ENCODE measurements around the gene ARNT2.

The ARNT2 gene

DNA sequence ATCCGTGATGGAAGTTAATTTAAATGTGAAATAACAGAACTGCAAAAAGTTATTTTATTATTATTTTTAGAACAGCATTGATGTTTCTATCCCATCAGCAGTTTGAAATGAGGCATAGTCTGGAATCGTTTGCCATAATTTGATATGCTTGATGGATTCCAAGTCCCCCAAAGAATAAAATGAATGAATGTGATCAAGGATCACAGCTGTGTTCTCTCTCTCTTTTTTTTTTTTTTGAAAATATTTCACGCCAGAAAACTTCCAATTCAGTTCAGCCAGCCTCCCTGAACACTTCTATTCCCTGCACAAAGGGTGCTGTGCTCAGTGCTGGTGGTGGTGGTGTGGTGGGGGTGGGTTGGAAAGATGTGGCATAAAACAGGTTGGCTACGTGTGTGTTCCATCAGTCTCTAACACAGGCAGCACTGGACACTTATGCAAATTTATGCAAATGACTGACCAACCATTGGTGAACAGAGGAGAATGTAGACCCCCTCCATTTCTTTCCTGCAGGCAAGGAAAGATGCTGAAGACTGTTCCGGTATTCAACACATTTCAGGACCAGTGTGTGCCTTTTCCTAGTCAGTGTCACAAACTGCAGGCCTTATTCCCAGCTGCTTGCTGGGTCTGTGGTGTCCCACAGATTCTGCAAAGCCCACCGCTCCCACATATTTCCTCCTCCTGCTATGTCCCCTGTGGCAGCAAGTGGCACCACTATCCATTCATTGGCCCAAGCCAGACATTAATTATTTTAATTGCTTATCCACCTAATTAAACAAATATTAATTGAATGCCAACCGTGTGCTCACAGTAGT is 10.6 kb downstream of the ARNT2 start:
- no peak for DNase-seq

DNA sequence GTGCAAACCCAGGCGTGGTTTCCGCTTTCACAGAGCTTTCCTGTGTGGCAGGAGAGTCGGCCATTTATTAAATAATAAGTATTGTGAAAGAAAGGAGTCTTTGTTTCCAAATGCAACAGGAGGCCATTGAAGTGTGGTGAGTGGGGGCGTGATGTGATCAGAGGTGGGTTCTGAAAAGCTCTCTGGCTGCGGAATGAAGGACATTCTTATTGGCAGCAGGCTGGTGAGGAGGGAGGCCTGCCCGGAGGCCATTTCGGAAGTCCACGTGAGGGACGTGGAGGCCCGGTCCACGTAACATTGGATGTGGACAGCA is 11.1 kb downstream of the ARNT2 start:
- no peak for DNase-seq

DNA sequence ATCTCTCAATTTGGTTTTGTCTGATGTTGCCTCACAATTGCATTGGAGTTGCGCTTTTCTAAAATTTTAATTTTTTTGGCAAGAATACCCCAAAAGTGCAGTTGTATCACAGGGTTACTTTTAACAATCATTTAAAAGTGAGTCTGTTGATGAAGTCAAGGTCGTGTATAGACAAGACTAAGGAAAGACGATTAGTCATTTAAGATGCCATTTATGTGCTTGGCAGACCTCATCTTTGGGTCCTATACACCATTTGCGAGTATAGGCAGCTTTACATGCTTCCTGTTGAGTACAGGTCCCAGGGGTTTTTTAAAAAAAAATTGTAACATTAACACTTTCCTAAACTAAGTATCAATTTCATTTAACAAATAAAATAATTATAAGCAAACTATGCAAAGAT is 12.5 kb downstream of the ARNT2 start:
- no peak for DNase-seq

DNA sequence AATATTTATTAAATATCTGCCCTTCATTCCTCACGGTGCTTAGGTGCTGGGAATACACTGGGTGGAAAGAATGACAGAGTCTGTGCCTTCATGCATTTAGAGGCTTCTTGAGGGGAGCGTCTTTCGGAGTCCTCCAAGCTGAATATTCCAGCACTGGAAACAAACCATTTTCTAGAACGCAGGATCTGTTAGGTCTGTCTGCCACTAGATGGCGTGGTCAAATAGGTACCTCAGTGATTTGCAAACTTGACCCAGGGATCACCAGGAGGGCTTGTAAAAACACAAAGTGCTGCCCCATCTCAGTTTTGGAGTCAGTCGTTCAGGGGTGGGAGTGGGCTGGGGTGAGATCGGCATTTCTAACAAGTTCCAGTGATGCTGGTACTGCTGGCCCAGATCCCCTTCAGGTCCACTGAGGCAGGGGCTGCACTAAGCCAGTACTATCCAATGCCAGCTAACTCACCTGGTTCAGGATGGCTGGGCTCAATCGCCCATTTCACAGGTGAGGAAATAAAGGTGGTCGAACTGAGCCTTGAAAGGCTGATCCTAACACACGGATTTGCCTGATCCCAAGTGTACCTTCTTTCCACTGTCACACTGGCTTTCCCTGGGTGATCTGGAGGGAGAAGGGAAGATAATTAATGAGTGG is 14.8 kb downstream of the ARNT2 start:
- peak; percentile 19 for DNase-seq

DNA sequence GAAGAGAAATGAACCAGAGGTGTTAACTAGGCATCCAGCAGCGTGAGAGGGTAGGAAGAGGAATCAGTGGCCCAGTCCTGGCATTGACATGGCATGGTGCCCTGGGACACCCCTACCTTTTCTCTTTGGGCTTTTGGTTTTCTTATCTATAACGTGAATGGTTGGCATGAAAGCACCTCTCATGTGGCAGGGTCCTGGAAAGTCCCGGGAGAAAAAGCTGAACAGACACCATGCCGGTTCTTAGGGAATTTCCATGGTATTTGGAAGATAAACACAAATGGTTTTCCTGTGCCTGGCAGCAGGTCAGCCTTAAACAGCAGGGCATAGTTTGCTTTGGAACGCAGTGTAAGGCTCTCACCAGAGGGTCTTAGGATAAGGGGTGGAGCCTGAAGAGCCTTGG is 15.4 kb downstream of the ARNT2 start:
- DNase-seq = no peak

DNA sequence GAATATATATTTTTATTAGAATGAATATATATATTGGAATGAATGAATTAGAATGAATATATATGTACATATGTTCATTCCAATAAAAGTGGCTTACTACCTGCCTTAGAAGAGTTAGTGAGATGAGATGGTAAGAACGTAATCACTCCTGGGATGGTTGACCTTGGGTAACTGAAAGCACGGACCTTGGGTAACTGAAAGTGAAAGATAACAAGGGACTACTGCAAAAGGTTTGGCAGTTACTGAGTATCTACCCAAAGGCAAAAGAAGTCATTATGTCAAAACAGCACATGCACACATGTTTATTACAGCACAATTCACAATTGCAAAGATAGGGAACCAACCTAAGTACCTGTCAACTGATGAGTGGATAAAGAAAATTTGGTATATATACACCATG is 16.5 kb downstream of the ARNT2 start:
- DNase-seq = no peak

DNA sequence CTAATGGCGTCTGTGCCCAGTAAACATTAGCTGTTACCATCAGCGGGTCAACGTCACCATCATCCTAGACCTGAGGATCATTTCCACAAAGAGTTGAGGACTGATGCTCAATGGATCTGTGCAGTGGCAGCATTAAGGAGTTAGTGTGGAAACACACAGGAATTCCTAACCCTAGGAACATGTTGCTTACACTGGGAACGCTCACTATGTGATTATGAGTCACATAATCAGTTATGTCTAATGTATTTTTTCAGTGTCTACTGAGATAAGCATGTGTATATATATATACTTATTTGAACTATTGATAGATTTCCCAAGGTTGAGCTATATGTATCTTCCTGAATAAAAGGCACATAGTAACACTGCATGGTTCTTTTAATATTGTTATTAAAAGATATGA is 19.0 kb downstream of the ARNT2 start:
- no peak for DNase-seq

DNA sequence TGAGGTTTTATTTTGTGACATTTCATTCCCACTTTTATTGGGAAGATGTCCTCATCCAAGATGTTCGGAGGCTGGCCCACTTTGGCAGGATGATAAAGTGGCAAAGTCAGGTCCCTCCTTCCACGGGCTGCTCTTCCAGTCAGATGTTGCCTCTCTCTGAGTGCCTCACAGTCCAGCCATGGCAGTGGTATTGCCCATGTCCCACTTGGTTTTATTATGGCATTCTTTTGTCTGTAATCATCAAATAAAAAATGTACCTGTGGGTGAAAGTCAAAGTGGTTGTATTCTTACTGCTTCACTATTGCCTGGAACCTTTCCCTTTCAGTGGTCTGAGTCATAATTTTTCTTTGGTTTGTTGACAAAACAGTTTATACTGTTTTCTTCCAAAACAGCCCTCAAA is 20.2 kb downstream of the ARNT2 start:
- no peak for DNase-seq

DNA sequence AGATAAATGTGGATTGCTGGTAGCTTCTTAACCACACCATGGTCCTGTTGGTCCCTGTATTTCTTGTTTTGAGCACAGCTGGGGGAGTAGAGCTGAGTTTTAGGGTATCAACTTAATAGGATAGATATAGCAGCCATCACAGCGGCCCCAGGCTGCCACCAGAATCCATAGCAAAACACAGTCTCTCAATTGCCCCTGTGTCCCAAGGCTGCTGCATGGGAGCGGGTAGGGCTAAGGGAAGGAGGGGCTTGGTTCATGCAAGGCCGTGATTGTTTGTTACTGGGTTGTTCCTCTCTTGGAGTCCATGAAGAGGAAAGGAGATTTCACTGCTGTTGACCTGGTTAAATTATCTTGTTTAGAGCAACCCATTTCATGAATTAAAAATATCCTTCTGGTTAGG is 22.1 kb downstream of the ARNT2 start:
- DNase-seq = no peak

DNA sequence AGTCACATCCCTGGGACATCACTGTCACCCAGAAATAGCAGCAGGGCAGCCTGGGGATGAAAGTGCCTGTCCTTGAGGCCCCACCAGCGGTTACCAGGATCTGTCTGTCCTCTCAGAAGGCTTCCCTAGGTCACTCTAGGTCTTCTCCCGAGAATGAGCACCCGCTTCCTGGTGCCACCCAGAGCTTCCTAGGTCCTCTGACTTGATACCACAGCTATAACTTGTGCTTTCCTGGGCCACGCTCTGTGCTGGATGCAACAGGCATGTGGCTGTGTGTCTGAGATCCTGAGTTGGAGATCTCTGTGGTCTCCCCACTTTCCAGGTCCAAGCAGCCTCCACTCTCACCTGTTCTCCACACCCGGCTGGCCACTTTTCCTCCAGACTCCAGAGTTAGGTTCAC is 25.8 kb downstream of the ARNT2 start:
- no peak for DNase-seq

DNA sequence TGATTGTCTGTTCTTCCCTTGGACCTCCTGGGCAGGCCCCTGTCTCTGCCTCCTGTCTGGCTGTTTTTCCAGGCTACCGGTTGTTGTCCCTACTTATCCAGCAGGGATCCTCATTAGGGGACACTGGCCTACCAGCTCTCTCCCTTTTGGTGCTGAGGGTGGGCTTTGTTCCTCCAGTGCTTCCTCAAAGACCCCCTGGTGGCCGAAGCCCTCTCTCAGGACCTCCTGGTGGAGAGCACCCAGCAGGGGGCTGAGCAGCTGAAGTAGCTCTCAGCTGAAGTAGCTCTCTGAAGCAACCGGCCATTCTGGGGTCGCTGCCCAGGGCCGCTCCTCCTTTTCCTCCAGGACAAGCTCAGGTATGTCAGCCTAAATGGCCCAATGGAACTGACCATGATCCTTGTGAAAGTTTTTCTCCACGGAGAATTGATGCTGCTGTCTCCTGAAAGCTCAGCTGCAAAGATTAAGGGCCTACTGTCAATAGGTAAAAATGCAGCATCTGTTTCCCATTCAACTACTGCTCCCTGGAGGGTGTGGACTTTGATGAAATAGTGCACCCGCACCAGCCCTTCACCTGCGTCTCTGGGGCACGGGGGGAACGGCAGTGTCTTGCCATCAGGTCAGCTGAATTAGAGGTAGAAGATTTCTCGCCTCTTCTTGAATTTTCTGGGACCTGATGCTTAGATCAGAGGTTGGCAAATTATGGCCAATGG is 27.6 kb downstream of the ARNT2 start:
- peak; percentile 35 for DNase-seq

DNA sequence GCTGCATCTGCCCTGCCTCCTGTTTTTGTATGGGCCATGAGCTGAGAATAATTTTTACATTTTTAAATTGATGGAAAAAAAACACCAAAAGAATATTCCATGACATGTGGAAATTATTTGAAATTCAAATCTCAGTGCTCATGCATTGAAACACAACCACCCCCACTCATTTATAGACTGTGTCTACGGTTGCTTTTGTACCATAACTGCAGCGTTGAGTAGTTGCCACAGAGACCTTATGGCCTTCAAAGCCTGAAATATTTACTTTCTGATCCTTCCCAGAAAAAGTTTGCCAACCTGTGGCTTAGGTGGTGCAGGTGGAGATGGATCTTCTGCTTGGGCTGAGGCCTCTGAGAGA is 28.1 kb downstream of the ARNT2 start:
- no peak for DNase-seq

DNA sequence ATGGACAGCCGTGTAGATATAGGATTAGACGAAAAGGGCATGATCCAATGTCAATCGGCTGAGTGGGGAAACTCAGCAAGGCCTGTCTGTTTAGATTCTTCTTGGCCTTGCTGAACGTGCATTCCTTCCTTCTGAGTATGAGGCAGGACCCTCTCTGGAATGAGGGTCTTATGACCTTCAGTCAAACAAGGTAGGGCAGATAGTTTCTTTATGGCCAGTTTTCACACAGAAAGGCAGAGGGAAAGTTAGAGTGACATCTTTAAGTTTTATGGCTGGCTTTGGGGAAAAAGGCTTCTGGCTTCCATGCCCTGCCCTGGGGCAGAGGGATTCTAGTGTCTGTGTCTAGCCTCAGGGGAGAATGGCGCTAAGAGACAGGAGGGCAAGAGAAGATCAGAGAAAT is 29.7 kb downstream of the ARNT2 start:
- no peak for DNase-seq

DNA sequence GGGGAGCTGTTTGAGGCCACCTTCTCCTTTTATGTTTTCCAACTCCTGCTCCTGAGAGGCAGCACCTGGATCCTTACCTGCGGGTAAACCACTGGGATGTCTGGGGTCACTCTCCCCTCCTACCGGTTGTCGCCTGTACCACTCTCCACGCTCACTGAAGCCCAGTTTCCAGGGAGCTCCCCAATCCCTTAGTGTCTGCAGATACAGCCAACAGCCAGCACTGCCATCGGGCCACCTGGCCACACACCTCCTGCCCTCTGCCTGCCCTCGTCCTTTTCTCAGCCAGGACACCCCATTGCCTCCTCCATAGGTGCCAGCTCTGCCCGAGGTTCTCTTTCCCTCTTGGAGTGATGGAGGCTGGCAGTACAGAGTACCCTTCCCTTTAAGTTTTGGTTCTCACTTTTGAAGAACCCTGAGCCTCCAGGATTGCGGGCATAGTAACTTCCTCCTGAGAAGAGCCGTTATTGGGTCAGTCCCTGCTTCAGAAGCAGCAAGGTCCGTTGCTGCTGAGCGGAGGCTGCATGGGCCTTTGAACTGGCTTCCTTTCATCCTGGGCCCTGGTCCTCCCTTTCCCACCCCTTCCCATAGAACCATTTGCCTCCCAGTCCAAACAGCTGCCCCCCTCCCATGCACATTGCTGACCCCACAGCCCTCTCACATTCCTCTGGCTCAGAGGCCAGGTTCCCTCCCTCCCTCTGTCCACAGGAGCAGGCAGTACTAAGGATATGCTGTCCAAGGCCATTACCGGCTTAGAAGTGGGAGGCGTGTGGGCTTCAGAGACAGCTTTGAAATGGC is 30.9 kb downstream of the ARNT2 start:
- no peak for DNase-seq

DNA sequence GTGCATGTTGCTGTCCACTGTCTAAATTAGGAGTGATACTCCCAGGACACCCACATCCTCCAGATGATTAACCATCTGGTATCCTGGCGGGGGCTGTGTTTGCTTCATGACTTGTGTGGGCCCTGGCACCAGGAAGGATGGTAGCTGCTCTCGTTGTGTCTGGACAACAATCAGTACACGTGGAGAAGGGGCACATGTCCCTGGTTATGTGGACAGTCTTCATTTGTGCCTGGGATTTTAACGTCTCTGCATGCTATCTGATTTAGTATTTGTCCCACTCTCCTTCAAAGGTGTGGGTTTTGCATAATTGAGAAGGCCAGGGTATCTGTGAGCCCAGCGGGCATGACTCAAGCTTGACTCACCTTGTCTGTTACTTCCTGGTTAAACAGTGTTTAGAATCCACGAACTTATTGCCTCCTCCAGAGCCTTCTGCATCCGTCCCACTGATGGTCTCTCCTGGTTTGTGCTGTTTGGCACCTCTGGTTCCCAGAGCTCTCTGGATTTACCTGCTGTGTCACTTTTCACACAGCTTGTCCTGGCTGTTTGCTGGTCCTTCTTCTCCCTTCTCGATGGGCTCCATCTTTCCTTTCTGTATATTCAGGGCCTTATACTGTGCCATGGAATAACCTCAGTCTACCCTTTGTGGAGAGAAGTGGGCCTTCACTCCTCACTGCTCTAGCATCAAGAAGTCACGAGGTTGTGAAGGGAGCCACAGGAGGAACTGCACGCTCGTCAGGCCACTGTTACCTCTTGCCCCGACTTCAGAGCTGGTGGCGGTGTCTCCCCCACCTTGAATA is 32.5 kb downstream of the ARNT2 start:
- no peak for DNase-seq

DNA sequence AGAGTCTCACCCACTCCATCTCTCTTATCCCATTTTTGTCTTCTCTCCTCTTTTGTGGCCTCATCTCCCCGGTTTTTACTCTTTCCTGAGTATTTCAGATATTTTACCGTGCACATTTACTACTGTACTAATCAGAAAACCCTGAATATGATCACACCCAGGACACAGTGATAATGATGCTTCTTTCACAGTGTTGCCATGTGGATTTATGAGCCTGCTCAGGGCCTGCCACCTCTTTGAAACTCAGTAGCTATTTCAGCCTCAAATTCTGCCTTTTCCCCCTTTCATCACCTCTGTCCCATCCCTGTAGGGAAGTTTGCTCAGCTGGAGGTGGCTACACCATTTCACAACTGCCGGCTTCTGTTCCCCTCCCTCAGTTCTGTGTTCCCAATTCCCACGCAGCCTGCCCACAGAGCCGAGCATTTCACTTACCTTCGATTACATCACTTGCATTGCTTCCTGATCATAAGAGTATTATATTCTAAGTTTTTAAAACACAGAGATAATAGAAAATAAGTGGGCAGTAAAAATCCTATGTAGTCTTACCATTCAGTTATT is 33.2 kb downstream of the ARNT2 start:
- DNase-seq = no peak

DNA sequence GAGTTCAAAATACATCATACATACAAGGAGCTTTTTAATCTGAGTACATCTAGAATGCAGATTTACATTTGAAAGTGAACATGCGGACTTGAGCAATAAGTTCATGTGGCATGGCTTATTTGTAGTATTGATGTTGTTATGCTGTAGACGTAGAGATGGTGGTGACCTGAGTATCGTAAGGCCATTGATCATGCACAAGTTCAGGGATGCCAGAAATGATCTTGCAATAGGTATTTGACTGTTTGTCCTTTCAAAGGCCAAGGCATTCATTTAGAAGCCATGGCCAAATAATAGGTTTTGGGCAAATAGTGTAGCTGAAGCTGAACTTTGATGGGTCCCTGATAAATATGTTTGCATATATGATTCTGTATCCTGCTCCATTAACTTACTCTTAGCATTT is 35.0 kb downstream of the ARNT2 start:
- DNase-seq = no peak

DNA sequence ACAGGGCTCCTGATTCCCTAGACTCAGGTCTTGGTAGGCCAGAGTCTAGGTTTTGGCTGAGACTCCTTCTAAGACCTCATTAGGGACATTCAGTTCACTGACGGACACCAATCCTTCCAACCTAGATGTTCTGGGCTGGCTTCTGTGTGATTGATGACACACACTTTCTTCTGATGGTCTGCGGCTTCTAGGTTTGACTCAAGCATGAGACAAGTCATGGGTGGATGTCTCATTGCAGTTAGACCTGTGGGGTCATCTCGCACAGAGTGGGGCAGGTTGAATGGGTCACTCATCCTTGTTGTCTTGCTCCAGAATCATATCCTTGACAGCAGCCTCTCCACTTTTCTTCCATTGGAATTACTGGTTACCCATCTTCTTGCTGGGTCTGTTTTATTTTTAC is 35.8 kb downstream of the ARNT2 start:
- DNase-seq = no peak

DNA sequence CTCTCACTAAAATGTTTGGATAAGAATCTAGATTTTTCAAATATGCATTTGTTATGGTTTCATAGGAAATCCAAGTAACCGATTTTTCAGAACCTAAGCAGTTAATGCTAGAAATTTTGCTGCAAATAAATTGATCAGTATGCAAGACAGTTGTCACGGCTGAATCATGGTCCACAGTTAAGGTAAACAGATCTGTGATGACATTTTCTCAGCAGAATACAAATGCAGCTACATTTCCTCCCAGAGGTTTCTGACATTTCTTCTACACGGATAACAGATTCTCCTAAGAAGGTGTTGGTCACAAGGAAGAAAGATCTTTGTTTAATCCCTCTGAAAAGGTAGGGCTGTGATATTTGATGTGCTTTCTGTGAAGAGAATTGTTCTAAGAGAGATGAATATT is 36.9 kb downstream of the ARNT2 start:
- no peak for DNase-seq

DNA sequence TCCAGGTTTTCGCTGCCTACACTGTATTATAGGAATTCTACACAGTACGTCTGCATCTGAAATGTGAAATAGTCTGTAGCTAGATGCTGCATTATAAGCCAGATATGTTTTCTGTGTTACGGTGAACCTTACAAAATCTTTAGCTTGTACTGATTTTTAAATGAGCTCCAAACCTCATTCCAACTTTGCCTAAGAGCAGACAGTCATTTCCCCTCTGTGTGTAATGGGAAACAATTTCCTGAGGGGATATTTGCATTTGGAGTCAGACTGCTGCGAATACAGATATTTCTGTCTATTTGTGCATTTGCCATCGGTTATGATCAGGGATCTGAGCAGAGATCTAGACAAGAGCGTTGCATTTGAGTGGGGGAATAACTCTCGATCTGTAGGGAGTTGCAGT is 37.5 kb downstream of the ARNT2 start:
- DNase-seq = no peak

DNA sequence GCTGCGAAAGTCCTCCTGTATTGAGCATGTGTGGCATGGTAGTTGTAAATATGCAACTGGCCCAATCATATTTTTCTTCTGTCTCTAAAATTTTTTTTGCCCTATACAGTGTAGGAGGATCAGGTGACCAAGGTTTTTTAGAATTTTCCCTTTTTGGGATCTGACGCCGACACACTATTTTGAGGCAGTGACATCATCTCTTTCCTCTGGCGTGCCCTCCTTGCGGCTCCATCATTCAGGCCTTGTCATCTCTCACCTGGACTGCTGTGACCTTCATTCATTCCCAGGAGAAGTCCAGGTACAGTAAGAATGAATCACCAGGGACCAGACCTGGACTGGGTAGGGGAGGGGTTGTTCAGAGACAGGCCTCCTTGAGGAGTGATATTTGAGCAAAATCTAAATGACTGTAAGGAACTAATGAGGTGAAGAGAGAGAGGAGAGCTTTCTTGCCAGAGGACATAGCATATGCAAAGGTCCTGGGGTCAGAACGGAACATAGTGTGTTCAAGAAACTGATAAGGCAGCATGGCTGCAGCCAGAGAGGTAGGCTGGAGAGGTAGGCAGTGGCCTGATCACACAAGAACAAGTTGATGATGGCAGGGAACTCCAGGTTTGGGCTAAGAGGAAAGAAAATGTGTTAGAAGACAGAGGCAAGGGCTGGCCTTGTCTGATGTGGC is 38.7 kb downstream of the ARNT2 start:
- DNase-seq = no peak
